AG04449 (cell line): Measurements from ENCODE around the gene KCNJ9.
A peak's percentile ranks its signal among the peaks of the same experiment; 100 is the strongest.
"Not testable (repeated sequence)": the region's sequence is repeated elsewhere in the genome, so short reads cannot be mapped to it uniquely, and the experiment has no call there.

Experiments
- CTCF ChIA-PET: fragments of 350-600 bp; formaldehyde crosslinking; extraction: SDS; loops from one replicate; lab custom pipeline; 2021; ENCODE audit warnings: antibody characterized with exemption; lab: Yijun Ruan, JAX
- POLR2A ChIA-PET: fragments of 400-600, 350-600 bp; formaldehyde crosslinking; extraction: SDS; loops from one replicate; lab custom pipeline; 2020; ENCODE audit warnings: antibody characterized with exemption, inconsistent platforms; lab: Yijun Ruan, JAX
- DNase-seq: peaks from one replicate; pipeline ENCODE4 v3.0.0-alpha.2; 2010; ENCODE audit warnings: low read depth, low spot score
- H3K4me3 ChIP-seq: 2 replicates; pipeline ENCODE4 v1.5.1; 2011; ENCODE audit warnings: low read depth, mild to moderate bottlenecking, control low read depth, low read length
- TF ChIP-seq, protein P1 (sequence below): IDR thresholded peaks from one replicate; pipeline ENCODE4 v1.5.1; 2011; ENCODE audit warnings: mild to moderate bottlenecking, moderate library complexity, low read length, control low read depth, inconsistent platforms; ENCODE audit not compliant: insufficient read depth; ENCODE audit errors: missing control alignments

Gene KCNJ9

DNA sequence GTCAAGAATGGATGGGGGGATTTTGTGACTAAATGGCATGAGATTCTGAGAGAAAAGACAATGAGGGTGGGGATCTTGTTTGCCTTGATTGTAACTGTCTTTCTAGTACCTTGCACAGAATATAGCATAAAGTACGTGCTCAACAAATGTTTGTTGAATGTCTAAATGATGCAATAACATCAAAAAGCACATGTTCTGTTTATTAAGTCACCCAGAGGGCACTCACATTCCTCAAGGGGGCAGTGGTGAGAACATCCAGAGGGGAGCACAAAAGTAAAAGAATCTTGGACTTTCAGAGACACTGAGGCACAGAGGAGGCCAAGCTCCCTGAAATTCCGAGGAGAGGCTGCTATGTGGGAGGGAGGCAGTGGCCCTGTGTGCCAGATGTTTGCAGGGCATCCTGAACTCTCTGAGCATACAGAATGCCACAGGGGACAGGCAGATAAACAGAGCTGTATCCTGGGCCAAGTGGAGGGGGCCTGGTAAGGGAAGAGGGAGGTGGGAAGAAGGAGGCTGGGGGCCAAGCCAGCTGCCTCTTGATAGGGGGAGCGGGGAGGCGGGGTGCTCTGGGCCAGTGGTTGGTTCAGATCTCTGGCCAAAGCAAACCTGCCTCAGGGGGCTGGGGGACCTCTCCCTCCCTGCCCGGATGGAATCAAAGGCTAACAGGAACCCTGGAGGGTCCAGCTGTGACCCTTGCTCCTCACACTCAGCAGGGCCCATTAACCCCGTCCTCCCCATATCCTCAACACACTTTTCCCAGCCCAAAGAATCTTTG, 27.7 kb downstream of the KCNJ9 start:
- CTCF ChIA-PET, result interaction anchor here (0.6 to 3.6 kb wide), 28 partner anchors 8 to 1062 kb away, joined by 3 to 28 read pairs (median 4); partner anchors contain the start of genes IGSF8 and PEA15
- no peak for DNase-seq
- TF ChIP-seq, protein P1, sequence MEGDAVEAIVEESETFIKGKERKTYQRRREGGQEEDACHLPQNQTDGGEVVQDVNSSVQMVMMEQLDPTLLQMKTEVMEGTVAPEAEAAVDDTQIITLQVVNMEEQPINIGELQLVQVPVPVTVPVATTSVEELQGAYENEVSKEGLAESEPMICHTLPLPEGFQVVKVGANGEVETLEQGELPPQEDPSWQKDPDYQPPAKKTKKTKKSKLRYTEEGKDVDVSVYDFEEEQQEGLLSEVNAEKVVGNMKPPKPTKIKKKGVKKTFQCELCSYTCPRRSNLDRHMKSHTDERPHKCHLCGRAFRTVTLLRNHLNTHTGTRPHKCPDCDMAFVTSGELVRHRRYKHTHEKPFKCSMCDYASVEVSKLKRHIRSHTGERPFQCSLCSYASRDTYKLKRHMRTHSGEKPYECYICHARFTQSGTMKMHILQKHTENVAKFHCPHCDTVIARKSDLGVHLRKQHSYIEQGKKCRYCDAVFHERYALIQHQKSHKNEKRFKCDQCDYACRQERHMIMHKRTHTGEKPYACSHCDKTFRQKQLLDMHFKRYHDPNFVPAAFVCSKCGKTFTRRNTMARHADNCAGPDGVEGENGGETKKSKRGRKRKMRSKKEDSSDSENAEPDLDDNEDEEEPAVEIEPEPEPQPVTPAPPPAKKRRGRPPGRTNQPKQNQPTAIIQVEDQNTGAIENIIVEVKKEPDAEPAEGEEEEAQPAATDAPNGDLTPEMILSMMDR, result peak; percentile 35
- POLR2A ChIA-PET, result interaction anchor here (0.6 kb wide), 1 partner anchor 176 kb away, joined by 4 read pairs; the partner anchor contains the start of gene PEX19
- H3K4me3 ChIP-seq, result no peak overlapping the region

DNA sequence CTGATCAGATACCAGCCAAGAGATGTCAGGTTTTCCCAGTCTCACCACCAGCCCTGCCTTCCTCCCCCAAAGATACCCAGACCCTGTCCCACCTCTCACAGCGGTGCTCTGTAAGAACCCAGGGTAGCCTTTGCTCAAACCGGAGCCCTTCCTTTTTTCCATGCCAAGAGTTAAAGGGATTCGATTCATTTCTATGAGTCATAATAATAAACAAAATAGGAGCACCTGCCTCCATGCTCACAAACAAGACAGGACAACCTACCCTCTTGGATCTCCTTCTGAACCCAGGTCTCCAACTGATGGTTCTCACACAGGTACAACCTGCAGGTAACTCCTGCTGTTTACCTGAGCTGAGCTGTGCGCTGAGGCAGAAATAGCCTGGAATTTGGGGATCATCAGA, 28.3 kb downstream of the KCNJ9 start:
- DNase-seq, result no peak
- CTCF ChIA-PET, result interaction anchor here (0.6 to 3.6 kb wide), 21 partner anchors 8 to 1061 kb away, joined by 3 to 28 read pairs (median 4); partner anchors contain the start of genes IGSF8 and PEA15

DNA sequence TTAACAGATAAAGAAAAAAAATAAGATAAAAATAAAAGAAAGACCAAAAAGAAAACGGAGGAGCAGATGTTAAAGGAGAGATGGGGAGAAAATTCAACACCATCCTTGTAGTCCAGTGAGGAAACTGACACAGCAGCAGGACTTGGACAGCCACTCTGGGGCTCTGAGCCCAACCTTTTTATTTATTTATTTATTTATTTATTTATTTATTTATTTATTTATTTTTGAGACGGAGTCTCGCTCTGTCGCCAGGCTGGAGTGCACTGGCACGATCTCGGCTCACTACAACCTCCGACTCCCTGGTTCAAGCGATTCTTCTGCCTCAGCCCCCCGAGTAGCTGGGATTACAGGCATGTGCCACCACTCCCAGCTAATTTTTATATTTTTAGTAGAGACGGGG, 30.1 kb downstream of the KCNJ9 start:
- DNase-seq, POLR2A ChIA-PET, H3K4me3 ChIP-seq: not testable (repeated sequence)
- CTCF ChIA-PET, result interaction anchor here (1.6 to 3.6 kb wide), 4 partner anchors 10 to 26 kb away, joined by 4 to 28 read pairs (median 7); no protein-coding TSS in a partner anchor

More for the DNA sequence above, 28.3 kb downstream of the KCNJ9 start:
- POLR2A ChIA-PET, result no interaction called here
- H3K4me3 ChIP-seq, result no peak overlapping the region
- TF ChIP-seq, protein P1, result no peak

DNA sequence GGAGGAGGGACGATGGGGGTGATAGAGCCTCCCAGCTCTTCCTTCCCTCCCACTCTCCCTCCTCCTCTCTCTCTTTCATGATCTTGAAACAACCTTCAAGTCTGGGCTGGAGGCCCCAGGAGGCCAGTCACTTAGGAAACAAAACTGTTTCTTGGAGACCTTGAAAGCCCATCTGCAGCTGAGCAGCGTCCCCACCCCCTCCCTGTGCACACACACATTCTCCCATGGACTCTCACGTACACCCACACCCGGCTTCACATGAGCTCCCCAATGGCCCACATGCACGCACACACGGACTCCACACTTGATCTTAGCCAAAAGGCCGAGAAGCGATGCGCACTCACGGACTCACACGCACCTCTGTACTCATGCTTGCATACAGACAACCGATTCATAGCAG, 31.0 kb downstream of the KCNJ9 start:
- no peak for DNase-seq
- TF ChIP-seq, protein P1, result no peak
- ChIA-PET CTCF (interaction anchor here (1.0 to 1.7 kb wide), 5 partner anchors 10 to 27 kb away, joined by 3 to 9 read pairs (median 4); no protein-coding TSS in a partner anchor), POLR2A (no interaction called here)
- H3K4me3 ChIP-seq, result no peak overlapping the region

DNA sequence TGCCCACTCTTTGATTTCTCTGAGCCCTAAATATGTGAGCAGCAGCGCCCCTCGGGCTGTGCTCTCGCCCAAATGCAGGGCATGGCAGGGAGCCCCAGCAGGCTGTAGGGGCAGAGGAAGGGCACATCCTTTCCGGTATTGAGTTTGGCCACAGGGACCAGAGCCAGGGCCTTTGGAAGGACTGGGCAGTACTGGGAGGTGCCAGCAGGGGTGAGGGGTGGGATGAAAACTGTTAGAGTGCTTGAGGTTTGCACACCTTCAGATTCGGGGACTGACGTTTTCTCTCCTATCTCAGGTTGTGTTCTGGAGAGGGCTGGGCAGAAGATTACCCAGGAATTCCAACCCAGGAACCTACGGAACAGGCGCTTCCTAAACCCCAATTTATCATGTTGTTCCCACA, 32.1 kb downstream of the KCNJ9 start:
- ChIA-PET CTCF (interaction anchor here (1.9 kb wide), 1 partner anchor 8 kb away, joined by 7 read pairs; no protein-coding TSS in a partner anchor), POLR2A (no interaction called here)
- TF ChIP-seq, protein P1, result no peak
- no peak overlapping the region for H3K4me3 ChIP-seq
- DNase-seq, result no peak

DNA sequence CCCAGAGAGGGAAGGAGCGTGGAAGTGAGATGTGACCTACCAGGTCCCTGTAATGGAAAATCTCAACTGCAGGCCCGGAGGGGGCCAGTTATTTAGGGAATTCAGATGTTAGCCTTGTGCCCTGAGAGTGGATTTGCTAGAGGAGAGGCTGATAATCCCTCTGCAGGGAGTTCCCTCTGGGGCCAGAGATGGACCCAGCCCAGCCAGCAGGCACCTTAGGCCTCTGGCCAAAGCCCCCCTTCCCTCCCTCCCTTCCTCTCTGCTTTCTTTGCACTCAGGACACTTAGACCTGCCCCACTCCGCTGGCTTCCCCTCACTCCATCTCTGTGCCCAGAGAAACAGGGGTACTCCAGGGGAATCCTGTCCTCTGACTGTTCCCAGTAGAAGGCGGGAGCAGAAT, 32.7 kb downstream of the KCNJ9 start:
- POLR2A ChIA-PET, result no interaction called here
- CTCF ChIA-PET, result interaction anchor here (1.1 to 1.9 kb wide), 3 partner anchors 9 to 177 kb away, joined by 3 to 7 read pairs (median 3); no protein-coding TSS in a partner anchor
- H3K4me3 ChIP-seq, result no peak overlapping the region
- TF ChIP-seq, protein P1, result no peak
- no peak for DNase-seq
